Naive B cell (primary cell): ENCODE results near the gene ARPC2. TPM values are rescaled to one million over a fixed set of nuclear protein-coding genes. Genes with fewer than 3 reads are reported as not detected.
A peak's percentile ranks its signal among the peaks of the same experiment; 100 is the strongest.
"Not testable (repeated sequence)": the region's sequence is repeated elsewhere in the genome, so short reads cannot be mapped to it uniquely, and the experiment has no call there.

Source experiments
- ATAC-seq, 2 donors: fragments of 150-1000 bp; cut with Tn5 transposase; 2 replicates each; pipeline ENCODE4 v1.10.0; 2021; ENCODE audit warnings: low read depth in 2 of 2, mild to moderate bottlenecking in 2 of 2, moderate library complexity in 2 of 2
- DNase-seq: peaks from one replicate; pipeline ENCODE4 v3.0.0; 2022
- H3K27ac Mint-ChIP-seq, 6 donors: one replicate each; pipeline ENCODE4 v1.8.0; 2020 to 2022; ENCODE audit warnings: mild to moderate bottlenecking in 6 of 6, mixed read lengths in 6 of 6, moderate library complexity in 5 of 6, inconsistent platforms in 2 of 6
- H3K27me3 Mint-ChIP-seq, 3 donors: one replicate each; pipeline ENCODE4 v1.8.0; 2021 to 2022; ENCODE audit warnings: mixed read lengths in 3 of 3, mild to moderate bottlenecking in 1 of 3
- H3K36me3 Mint-ChIP-seq, 2 donors: one replicate each; pipeline ENCODE4 v1.8.0; 2020 to 2022; ENCODE audit warnings: mixed read lengths in 2 of 2, inconsistent platforms in 1 of 2, mild to moderate bottlenecking in 1 of 2
- H3K4me1 Mint-ChIP-seq, 3 donors: one replicate each; pipeline ENCODE4 v1.8.0; 2020 to 2022; ENCODE audit warnings: mixed read lengths in 3 of 3, inconsistent platforms in 1 of 3, mild to moderate bottlenecking in 1 of 3, moderate library complexity in 1 of 3
- H3K4me3 Mint-ChIP-seq, 8 donors: one replicate each; pipeline ENCODE4 v1.8.0; 2020 to 2022; ENCODE audit warnings: mild to moderate bottlenecking in 8 of 8, mixed read lengths in 8 of 8, moderate library complexity in 8 of 8, inconsistent platforms in 2 of 8
- H3K9me3 Mint-ChIP-seq, 7 donors: one replicate each; pipeline ENCODE4 v1.8.0; 2020 to 2022; ENCODE audit warnings: mixed read lengths in 7 of 7, mild to moderate bottlenecking in 5 of 7, inconsistent platforms in 2 of 7, moderate library complexity in 1 of 7
- polyA plus RNA-seq, 6 donors: library from polyadenylated mRNA; unstranded; fragments of 300-500 nt; fragmentation: Illumina TruSeq; gene quantifications; one replicate each; pipeline ENCODE4 v1.2.3, GENCODE V29; 2021; ENCODE audit warnings: low read depth in 6 of 6

The ARPC2 gene
- polyA plus RNA-seq, 6 donors from 2014 or later, result 672 to 1,268 (median 835) TPM

DNA sequence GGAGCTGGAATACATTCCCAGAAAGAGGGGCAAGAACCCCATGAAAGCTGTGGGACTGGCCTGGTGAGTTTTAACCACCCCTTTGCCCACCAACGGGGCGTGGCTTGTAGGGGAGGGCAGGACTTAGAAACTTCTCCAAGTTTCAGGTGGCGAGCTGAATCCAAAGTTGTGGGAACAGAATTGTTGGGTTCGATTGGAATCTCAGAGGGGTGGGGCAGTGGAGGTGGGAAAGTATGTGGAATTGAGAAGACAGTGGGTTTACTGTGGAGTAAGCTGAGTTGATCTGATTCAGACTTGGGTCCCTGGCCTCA lies 54.5 kb downstream of the ARPC2 start:
- Mint-ChIP-seq H3K4me3 (peak overlapping the region; percentile 90 to 99 (median 96)), H3K27ac (peak overlapping the region in 3 of 6 donors; percentile 26 to 94 (median 94)), H3K27me3 (no peaks in the 10 kb centered on the region), H3K9me3 (no peaks in the 10 kb centered on the region), H3K36me3 (peaks cover under 1 to 6% of the 10 kb centered on the region in 2 donors), H3K4me1 (peaks cover 63 to 84% (median 77%) of the 10 kb centered on the region in 3 donors)
- no peak for DNase-seq
- no peak for ATAC-seq

DNA sequence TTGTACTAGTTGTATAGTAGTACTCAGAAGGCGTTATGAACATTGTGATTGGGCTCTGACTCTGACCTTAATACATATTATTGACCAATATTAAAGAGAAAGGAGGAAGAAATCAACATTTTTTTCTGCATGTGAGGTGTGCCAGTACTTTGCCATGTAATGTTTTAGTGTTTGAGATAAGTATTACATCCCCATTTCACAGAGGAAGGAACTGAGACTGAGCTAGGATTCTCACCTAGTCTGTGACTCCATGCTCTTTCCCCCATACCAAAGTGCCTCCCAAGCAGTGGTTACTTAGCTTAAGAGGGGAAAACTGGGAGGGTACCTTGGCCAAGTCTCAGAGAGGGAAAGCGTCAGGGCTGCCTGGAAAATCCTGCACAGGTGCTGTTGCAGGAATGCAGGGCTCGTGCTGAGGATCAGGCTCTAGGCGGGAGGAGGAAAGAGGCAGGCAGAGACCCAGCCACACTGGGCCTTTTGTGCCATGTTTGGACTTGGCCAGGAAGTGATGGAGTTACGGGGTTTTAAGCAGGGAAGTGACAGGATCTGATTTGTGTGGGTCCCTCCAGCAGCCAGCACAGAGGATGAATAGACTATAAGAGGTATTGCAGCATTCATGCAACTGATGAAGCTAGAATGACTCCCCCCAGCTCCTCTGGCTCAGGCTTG lies 55.0 kb downstream of the ARPC2 start:
- Mint-ChIP-seq H3K4me1 (peaks cover 58 to 87% (median 80%) of the 10 kb centered on the region in 3 donors), H3K36me3 (peaks cover 6% of the 10 kb centered on the region in 2 donors), H3K27me3 (no peaks in the 10 kb centered on the region), H3K4me3 (peak overlapping the region; percentile 85 to 99 (median 94)), H3K27ac (peak overlapping the region in 5 of 6 donors; percentile 80 to 97 (median 93)), H3K9me3 (no peaks in the 10 kb centered on the region)
- ATAC-seq, result no peak
- no peak for DNase-seq

DNA sequence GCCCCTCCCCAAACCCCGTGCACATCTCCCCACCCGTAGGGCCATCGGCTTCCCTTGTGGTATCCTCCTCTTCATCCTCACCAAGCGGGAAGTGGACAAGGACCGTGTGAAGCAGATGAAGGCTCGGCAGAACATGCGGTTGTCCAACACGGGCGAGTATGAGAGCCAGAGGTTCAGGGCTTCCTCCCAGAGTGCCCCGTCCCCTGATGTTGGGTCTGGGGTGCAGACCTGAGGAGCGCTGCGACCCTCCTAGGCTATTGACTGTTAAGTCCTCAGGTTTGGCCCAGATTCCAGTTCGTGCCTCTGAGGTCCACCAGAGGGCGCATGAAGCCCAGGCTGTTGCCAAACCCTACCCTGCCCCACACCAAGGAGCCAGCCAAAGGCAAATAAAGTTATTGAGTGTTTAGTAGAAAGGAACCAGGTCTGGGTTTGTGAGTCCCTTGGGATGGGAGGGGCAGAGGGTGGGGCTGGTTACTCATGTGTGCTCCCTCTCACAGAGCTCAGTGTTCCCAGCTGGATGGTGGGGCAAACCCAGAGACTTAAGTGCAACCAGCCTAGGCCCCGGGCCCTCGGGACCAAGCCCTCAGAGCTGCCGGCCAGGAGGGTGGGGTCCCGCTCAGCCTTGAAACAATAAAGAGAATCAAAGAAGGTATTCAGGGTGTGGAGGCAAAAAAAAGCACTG lies 55.7 kb downstream of the ARPC2 start:
- DNase-seq (peak; percentile 90), ATAC-seq (peak; percentile 48 to 52)
- Mint-ChIP-seq H3K9me3 (no peaks in the 10 kb centered on the region), H3K4me1 (peaks cover 51 to 85% (median 80%) of the 10 kb centered on the region in 3 donors), H3K4me3 (peak overlapping the region; percentile 51 to 92 (median 84)), H3K36me3 (peaks cover 0 to 12% of the 10 kb centered on the region in 2 donors), H3K27ac (peak overlapping the region; percentile 58 to 94 (median 92)), H3K27me3 (no peaks in the 10 kb centered on the region)

DNA sequence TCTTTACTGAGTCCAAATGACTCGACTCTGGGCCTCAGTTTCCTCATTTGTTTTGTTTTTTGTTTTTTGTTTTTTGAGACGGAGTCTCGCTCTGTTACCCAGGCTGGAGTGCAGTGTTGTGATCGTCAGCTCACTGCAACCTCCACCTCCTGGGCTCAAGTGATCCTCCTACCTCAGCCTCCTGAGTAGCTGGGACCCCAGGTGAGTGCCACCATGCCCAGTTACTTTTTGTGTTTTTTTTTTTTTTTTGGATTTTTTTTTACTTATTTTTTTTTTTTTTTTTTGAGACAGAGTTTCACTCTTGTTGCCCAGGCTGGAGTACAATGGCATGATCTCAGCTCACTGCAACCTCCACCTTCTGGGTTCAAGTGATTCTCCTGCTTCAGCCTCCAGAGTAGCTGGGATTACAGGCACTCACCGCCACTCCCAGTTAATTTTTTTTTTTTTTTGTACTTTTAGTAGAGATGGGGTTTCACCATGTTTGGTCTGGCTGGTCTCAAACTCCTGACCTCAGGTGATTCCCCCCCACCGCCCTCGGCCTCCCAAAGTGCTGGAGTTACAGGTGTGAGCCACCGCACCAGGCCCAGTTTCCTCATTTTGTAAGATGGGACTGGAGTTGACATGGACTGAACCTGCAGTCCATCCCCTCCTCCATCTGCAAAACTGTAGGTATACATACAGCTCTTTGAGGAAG lies 56.4 kb downstream of the ARPC2 start:
- H3K27ac Mint-ChIP-seq, result peak overlapping the region; percentile 77 to 94 (median 94)
- DNase-seq, H3K27me3 Mint-ChIP-seq, H3K9me3 Mint-ChIP-seq, ATAC-seq: not testable (repeated sequence)
- peak overlapping the region; percentile 51 to 92 (median 78) for H3K4me3 Mint-ChIP-seq
- H3K4me1 Mint-ChIP-seq, result peaks cover 53 to 89% (median 77%) of the 10 kb centered on the region in 3 donors
- H3K36me3 Mint-ChIP-seq, result peaks cover 0 to 15% of the 10 kb centered on the region in 2 donors

DNA sequence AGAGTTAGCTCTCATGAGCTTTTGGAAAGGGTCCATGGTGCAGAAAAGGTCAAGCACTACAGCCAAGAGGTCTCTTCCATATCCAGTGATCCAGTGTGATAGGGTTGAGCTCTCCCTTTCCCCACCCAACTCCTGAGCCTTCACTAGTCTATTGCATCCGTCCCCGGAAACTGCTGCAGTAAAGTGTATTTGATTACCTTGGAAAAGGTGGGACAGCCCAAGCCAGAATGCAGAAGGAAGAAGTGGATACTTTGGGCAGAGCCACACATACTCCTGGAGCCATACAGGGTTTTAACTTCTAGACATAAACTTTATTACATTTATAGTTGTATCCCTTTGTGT lies 56.9 kb downstream of the ARPC2 start:
- Mint-ChIP-seq H3K27me3 (no peaks in the 10 kb centered on the region), H3K27ac (peak overlapping the region; percentile 77 to 94 (median 91)), H3K36me3 (peaks cover 0 to 15% of the 10 kb centered on the region in 2 donors), H3K4me3 (peak overlapping the region in 7 of 8 donors; percentile 36 to 85 (median 57)), H3K9me3 (no peaks in the 10 kb centered on the region), H3K4me1 (peaks cover 54 to 90% (median 72%) of the 10 kb centered on the region in 3 donors)
- DNase-seq, result no peak
- no peak for ATAC-seq

DNA sequence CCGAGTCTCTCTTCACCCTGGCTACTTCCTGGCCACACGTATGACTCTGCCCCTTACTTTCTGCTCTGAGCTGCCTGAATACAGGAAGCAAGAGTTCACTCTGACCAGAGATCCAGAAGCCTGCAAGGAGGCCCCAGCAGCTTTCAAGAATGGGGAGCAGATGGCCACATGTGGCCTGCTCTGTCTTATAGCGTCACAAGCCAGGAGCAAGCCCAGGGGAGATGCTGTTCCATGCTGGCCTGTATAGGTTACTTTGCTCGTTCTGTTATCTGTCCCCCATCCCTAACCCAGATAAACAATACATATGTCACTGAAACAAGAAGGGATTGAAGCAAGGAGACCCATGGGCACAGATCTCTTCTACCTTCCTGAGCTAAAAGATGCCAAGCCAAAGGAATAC lies 57.6 kb downstream of the ARPC2 start:
- Mint-ChIP-seq H3K4me1 (peaks cover 52 to 85% (median 64%) of the 10 kb centered on the region in 3 donors), H3K27ac (peak overlapping the region; percentile 20 to 94 (median 88))

DNA sequence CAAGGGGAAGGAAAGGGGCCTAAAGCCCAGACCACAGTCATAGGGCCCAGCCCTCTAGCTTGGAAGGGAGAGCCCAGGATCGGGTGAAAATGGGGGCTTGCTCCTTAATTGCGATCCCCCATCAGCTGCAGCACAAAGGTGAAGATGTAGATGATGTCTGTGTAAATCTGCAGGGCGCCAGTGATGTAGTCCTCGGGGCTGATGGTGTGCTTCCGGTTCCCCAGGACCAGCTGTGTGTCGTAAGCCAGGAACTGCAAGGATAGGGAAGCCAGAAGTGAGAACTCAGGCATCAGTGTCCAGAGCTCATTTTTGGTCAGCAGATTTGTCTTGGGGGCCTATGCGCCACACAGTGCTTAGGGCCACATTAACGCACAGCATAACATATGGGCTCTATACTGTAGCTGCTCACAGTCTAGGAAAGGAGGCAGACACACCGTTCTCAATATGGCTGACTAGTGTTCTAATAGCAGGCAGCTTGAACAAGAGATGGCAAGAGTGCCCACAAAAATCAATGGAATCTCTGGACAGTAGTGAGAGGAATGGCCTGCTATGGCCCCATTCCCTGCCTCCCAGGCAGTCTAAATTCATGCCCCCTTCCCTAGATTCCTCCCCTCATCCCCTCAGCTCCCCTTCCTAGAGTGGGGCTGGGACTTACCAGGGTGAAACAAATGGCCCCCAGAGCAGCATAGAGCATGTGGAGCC lies 58.5 kb downstream of the ARPC2 start:
- no peaks in the 10 kb centered on the region for H3K9me3 Mint-ChIP-seq
- no peaks in the 10 kb centered on the region for H3K27me3 Mint-ChIP-seq
- H3K4me3 Mint-ChIP-seq, result peak overlapping the region in 1 of 8 donors; percentile 26
- peaks cover 6 to 22% of the 10 kb centered on the region in 2 donors for H3K36me3 Mint-ChIP-seq
- H3K4me1 Mint-ChIP-seq, result peaks cover 51 to 85% (median 57%) of the 10 kb centered on the region in 3 donors
- peak overlapping the region in 4 of 6 donors; percentile 82 to 94 (median 90) for H3K27ac Mint-ChIP-seq
- no peak for ATAC-seq
- DNase-seq, result no peak

More for the DNA sequence above, 57.6 kb downstream of the ARPC2 start:
- no peak for ATAC-seq
- Mint-ChIP-seq H3K27me3 (no peaks in the 10 kb centered on the region), H3K36me3 (peaks cover 0 to 15% of the 10 kb centered on the region in 2 donors), H3K4me3 (no peak overlapping the region), H3K9me3 (no peaks in the 10 kb centered on the region)
- DNase-seq, result no peak

DNA sequence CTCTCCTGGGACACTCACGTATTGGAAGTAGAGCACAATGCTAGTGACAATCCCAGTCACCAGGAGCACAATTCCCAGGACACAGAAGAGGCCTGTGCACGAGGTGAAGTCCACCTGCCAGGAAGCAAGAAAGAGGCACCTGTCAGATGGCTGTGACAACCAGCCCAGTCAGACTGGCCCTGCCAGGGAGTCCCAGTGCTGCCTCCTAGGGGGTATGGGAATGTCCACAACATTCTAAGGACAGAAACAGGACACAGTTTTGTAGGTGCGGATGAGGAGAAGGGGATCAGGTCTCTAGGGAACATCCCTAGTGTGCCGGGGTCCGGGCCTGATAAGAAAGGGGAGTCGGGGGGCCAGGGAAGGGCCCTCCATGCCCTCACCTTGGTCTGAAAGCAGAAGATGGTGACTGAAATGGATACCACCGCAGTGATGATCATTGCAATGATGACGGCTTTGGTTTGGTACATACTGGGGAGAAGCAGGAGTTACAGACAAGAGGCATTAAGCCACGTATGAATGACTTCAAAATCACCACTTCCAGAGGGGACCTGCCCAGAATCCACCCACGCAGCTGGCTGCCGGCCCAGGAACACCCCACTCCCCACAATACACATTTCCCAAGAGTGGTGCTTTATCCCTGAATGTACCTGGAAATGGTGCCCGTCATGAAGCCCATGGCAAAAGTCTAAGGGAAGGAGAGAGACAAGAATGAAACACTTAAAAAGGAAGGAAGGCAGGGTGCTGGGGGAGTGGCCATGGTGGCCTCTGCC lies 60.2 kb downstream of the ARPC2 start:
- ATAC-seq, result no peak
- Mint-ChIP-seq H3K27me3 (no peaks in the 10 kb centered on the region), H3K4me1 (peaks cover 39 to 75% (median 44%) of the 10 kb centered on the region in 3 donors), H3K27ac (peak overlapping the region; percentile 39 to 94 (median 77)), H3K4me3 (no peak overlapping the region), H3K9me3 (no peaks in the 10 kb centered on the region), H3K36me3 (peaks cover 6 to 30% of the 10 kb centered on the region in 2 donors)
- DNase-seq, result no peak

DNA sequence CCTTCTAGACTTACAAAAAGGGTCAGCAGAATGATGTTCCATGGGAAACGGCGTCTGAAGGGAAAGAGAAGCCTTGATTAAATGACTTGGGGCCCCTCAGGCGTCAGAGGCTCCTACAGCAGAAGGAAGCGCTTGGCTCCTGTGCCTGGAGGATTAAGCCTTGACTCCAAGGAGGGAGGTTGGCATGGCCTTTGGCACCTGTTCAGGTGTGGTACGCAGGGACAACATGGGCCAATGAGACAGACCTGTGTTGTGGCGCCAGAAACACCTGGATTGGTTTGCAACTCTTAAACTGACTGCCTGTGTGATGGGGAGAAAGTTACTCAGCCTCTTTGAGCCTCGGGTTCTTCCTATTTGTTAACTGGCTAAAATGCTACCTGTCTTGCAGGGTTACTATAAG lies 60.9 kb downstream of the ARPC2 start:
- Mint-ChIP-seq H3K27ac (peak overlapping the region in 3 of 6 donors; percentile 74 to 94 (median 74)), H3K9me3 (no peaks in the 10 kb centered on the region), H3K4me3 (no peak overlapping the region), H3K27me3 (no peaks in the 10 kb centered on the region), H3K4me1 (peaks cover 37 to 74% (median 41%) of the 10 kb centered on the region in 3 donors), H3K36me3 (peaks cover 6 to 30% of the 10 kb centered on the region in 2 donors)
- DNase-seq, result no peak
- no peak for ATAC-seq

DNA sequence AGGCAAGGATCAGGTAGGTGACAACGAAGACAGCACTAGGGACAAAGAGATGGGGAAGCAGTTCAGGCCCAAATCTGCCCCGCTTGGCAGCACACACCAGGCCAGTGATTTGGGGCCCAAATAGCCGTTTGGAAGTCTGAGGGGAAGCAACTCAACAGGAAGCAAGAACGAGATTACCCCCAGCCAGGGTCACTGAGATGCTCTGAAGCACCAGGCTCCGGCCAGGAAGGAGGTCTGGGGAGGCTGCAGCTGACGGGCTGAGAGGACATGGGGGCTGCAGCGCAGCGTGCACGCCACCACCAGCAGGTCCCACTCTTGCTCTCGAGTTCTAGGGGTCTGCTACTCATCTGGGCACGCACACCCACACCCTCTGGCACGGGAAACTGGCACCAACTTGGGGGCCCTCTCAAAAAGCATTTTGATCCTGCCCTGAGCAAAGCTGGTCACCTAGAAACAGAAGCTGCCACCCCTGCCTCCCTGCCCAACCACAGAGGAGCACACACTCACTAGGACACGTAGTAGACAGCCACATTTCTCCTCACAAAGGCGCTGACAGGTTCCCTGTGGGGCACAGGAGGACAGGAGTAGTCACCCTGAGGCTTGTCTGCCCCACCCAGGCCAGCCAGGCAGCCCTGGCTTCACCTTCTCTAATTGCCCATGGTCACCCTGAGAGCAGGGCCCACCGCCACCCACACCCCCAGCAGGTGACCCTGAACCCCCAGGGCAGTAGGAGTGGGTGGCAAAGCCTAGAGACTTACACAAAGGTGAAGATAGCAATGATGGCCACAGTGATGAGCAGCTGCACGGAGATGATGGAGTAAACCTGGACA lies 61.8 kb downstream of the ARPC2 start:
- Mint-ChIP-seq H3K4me1 (peaks cover 38 to 74% (median 41%) of the 10 kb centered on the region in 3 donors), H3K27ac (peak overlapping the region in 5 of 6 donors; percentile 13 to 74 (median 42)), H3K4me3 (no peak overlapping the region), H3K9me3 (no peaks in the 10 kb centered on the region), H3K27me3 (no peaks in the 10 kb centered on the region), H3K36me3 (peaks cover 6 to 30% of the 10 kb centered on the region in 2 donors)
- ATAC-seq, result no peak
- no peak for DNase-seq

DNA sequence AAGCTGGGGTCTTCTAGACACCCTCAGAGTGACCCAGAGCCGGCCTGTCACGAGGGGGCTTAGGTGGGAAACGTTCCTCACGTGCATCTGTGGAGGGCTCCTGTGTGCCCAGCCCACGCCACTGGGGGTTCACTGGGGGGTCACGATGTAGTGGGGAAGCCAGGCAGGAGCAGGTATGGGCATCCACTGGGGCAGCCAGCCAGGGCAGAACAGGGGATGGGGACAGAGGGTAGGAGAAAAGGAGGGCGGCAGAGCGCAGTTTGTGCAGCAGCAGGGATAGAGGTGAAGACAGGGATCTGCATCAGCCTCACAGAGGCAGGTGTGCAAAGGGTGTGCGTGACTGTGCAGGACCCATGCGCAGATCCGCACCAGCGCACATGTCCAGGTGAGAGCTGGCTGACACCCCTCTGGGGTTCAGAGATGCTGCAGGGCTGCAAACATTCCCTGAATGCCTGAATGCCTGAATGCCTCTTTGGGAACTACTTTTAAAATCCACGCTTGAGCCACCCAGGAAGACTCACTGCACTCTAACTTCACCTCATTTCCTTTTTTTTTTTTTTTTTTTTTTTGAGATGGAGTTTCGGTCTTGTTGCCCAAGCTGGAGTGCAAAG lies 63.4 kb downstream of the ARPC2 start:
- Mint-ChIP-seq H3K4me1 (peaks cover 32 to 70% (median 43%) of the 10 kb centered on the region in 3 donors), H3K36me3 (peaks cover 6 to 30% of the 10 kb centered on the region in 2 donors), H3K27me3 (no peaks in the 10 kb centered on the region), H3K4me3 (peak overlapping the region in 1 of 8 donors; percentile 44), H3K9me3 (no peaks in the 10 kb centered on the region), H3K27ac (peak overlapping the region in 3 of 6 donors; percentile 42 to 80 (median 46))
- no peak for DNase-seq
- ATAC-seq, result no peak
